Heart right ventricle (tissue), 16 donors: ENCODE results near the gene MCOLN3. TPM values are rescaled to one million over a fixed set of nuclear protein-coding genes. Genes with fewer than 3 reads are reported as not detected.

Experiments
- ATAC-seq, 8 donors: fragments of 200-7000 bp; cut with Tn5 transposase; one replicate each; pipeline ENCODE4 v1.9.1; 2020; ENCODE audit warnings: mild to moderate bottlenecking in 8 of 8, moderate library complexity in 8 of 8, moderate number of reproducible peaks in 1 of 8
- DNase-seq, 2 donors: peaks; one replicate each; pipeline ENCODE4 v3.0.0-alpha.2; 2020
- H3K27ac ChIP-seq, 10 donors: fragments of 200-600 bp; sonication (generic) in 2 of 10; one replicate each; pipeline versions ENCODE4 v1.5.0 to v1.8.0; 2020 to 2022; ENCODE audit warnings: mild to moderate bottlenecking in 3 of 10
- H3K27me3 ChIP-seq, 7 donors: fragments of 200-600 bp; one replicate each; pipeline ENCODE4 v1.8.0; 2021 to 2022; ENCODE audit warnings: mild to moderate bottlenecking in 2 of 7
- H3K36me3 ChIP-seq, 9 donors: fragments of 200-600 bp; sonication (generic) in 1 of 9; one replicate each; pipeline versions ENCODE4 v1.5.0 to v1.8.0; 2020 to 2022; ENCODE audit warnings: mild to moderate bottlenecking in 2 of 9
- H3K4me1 ChIP-seq, 9 donors: fragments of 200-600 bp; sonication (generic) in 1 of 9; one replicate each; pipeline versions ENCODE4 v1.5.0 to v1.8.0; 2020 to 2022; ENCODE audit warnings: mild to moderate bottlenecking in 4 of 9
- H3K4me3 ChIP-seq, 10 donors: fragments of 200-600 bp; sonication (generic) in 2 of 10; one replicate each; pipeline versions ENCODE4 v1.5.0 to v1.8.0; 2020 to 2022; ENCODE audit warnings: mild to moderate bottlenecking in 7 of 10, moderate library complexity in 2 of 10
- H3K9me3 ChIP-seq, 11 donors: fragments of 200-600 bp in 10 of 11; sonication (generic) in 2 of 11; one replicate each; pipeline versions ENCODE4 v1.5.0 to v1.8.0; 2013 to 2022; ENCODE audit warnings: mild to moderate bottlenecking in 2 of 11, control low read depth in 1 of 11, moderate library complexity in 1 of 11
- CTCF ChIP-seq, 9 donors: fragments of 200-600 bp; sonication (generic) in 2 of 9; IDR thresholded peaks; one replicate each; pipeline versions ENCODE4 v1.5.0 to v1.8.0; 2021 to 2022; ENCODE audit warnings: antibody characterized with exemption in 9 of 9, mild to moderate bottlenecking in 5 of 9, moderate library complexity in 1 of 9
- WGBS, 2 donors: extraction: QIAGEN DNeasy Blood & Tissue Kit; methylation state at CpG; one replicate each; pipeline ENCODE4 v1.1.7; 2013; ENCODE audit warnings: inconsistent platforms in 1 of 2; 5-methylcytosine and 5-hydroxymethylcytosine counted together
- intact Hi-C, 10 donors: fragments of 100-400 bp; cut with DNase I; formaldehyde crosslinking; loops; one replicate each; pipeline versions ENCODE4 v1.11.1 to v1.14.2; 2022
- polyA plus RNA-seq, 2 donors: library from polyadenylated mRNA; stranded (reverse); fragments of 200-250 nt; gene quantifications; one replicate each; pipeline ENCODE4 v1.2.3, GENCODE V29; 2013
- total RNA-seq, 10 donors: library from RNA; stranded (reverse); fragmentation: NEBNext Ultra II Directional in 3 of 10; extraction: Animal tissue kit (Norgen Biotek cat#: 25700) in 3 of 10; gene quantifications; one replicate each; pipeline versions ENCODE4 v1.2.1 to v1.2.4, GENCODE V29; 2021 to 2023
- donor health status: Arrhythmogenic right ventricular cardiomyopathy.
- donor health status: ischemic (EF 13 %, LVEDD 7.1; RV severe dilation, severe dysfunction).
- donor health status: healthy with polysubstance abuse.
- donor health status: DM: no; HTN: yes; CAD: no.
- donor health status: DM: no; HTN: no; CAD: no.
- donor health status: ischemic (EF 25% LVEDD 6.9; RV normal size, moderate dysfunction).
- donor health status: ischemic (EF 25% LVEDD 5.7; RV mildly dilated, moderate dysfunction).
- donor health status: healthy.
- donor health status: DM: yes; HTN: yes; CAD: no.
- donor health status: Ischemic cardiomyopathy.
- donor health status: ischemic (EF 35%, LVEDD 5.7; RV mildly dilated, moderate dysfunction).
- donor health status: nonischemic (EF 11% LVEDD 7.7; RV severe dilation, severe dysfunction).
- donor health status: DM: yes; HTN: yes; CAD: no.
- donor health status: PGD.
- donor health status: ischemic (EF 29% LVEDD 5.4; RV normal size, mild dysfunction).
- donor health status: nonischemic (EF 23%, LVEDD 6.1; RV moderate dilation, normal function).

The MCOLN3 gene
- total and polyA plus RNA-seq, 12 donors: 0.13 to 2.7 (median 0.28) TPM; not detected in 1

- 76 to 78% methylated on average over 5 of the region's 5 CpGs for WGBS, 2 donors
- ATAC-seq (peak in 6 of 8 donors; percentile 42 to 58 (median 54)), DNase-seq (no peak)
- Histone ChIP-seq H3K36me3 (no peaks in the 10 kb centered on the region), H3K27me3 (no peaks in the 10 kb centered on the region), H3K27ac (peak overlapping the region in 1 of 10 donors; percentile 40), H3K9me3 (no peaks in the 10 kb centered on the region), H3K4me1 (no peaks in the 10 kb centered on the region), H3K4me3 (no peak overlapping the region)
- intact Hi-C loops: loop anchor here in 7 of 10 donors (2.0 to 10.0 kb wide), 4 partner anchors 80 to 85 kb away; no protein-coding TSS in a partner anchor
- peak in 4 of 9 donors; percentile 7 to 39 (median 24) for TF ChIP-seq CTCF (IDR thresholded peaks at IDR 0.05)
These were observed 20.9 kb downstream of the MCOLN3 start for GRCh38 chr1:85027242-85027983.

DNA sequence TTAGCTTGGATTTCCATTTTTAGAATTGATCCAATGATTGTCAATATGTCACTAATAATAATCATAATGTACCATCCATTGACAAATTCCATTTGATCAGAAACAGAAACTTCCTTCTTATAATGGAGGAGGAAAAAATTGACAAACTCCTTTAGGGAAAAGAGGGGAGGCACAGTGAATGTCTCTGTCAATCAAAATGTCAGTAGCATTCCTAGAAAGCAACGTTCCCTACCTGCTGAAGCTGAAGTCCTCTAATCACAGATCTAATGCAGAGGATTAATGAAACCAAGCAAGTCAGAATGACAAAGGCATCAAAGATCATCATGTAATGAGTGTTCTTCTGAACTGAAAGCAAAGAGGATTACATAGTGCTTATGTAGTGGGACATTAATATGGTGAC lies 22.4 kb downstream of the MCOLN3 start:
- no peaks in the 10 kb centered on the region for H3K36me3 ChIP-seq
- no peak for TF ChIP-seq CTCF (IDR thresholded peaks at IDR 0.05)
- peaks cover 0 to 3% (median 0%) of the 10 kb centered on the region in 7 donors for H3K27me3 ChIP-seq
- ATAC-seq (no peak), DNase-seq (no peak)
- no peak overlapping the region for H3K27ac ChIP-seq
- intact Hi-C loops: loop anchor here in 7 of 10 donors (2.0 to 10.0 kb wide), 4 partner anchors 79 to 84 kb away; no protein-coding TSS in a partner anchor
- no peaks in the 10 kb centered on the region for H3K4me1 ChIP-seq
- H3K4me3 ChIP-seq: no peak overlapping the region
- 53 to 58% methylated on average over 1 of the region's 1 CpG for WGBS, 2 donors
- H3K9me3 ChIP-seq: no peaks in the 10 kb centered on the region

- no peak for TF ChIP-seq CTCF (IDR thresholded peaks at IDR 0.05)
- 87 to 92% methylated on average over 3 of the region's 3 CpGs for WGBS, 2 donors
- H3K4me3 ChIP-seq: no peak overlapping the region
- ATAC-seq: no peak
- H3K36me3 ChIP-seq: no peaks in the 10 kb centered on the region
- H3K4me1 ChIP-seq: no peaks in the 10 kb centered on the region
- no peak overlapping the region for H3K27ac ChIP-seq
- H3K9me3 ChIP-seq: no peaks in the 10 kb centered on the region
- no peak for DNase-seq
- peaks cover 0 to 3% (median 0%) of the 10 kb centered on the region in 7 donors for H3K27me3 ChIP-seq
- intact Hi-C loops: loop anchor here in 7 of 10 donors (5.0 to 10.0 kb wide), 3 partner anchors 77 to 82 kb away; no protein-coding TSS in a partner anchor
These were observed 23.6 kb downstream of the MCOLN3 start for GRCh38 chr1:85024736-85025135.

DNA sequence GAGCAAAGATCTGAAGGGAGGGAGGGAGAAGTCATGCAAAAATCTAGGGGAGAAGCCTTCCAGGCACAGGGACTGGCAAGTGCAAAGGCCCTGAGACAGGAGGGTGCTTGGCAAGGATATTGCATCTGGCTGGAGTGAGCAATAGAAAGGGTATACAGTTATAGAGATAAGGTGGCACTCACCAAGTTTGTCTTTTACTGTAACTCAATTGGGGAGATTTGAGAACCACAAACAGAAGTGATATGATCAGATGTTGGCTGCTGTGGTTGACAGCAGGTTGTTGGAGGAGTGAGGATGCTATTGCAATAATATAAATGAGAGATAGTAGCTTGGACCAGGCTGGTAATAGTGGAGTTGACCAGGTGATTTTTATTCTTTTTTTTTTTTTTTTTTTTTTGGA lies 25.6 kb downstream of the MCOLN3 start:
- H3K4me1 ChIP-seq: no peaks in the 10 kb centered on the region
- no peaks in the 10 kb centered on the region for H3K9me3 ChIP-seq
- TF ChIP-seq CTCF (IDR thresholded peaks at IDR 0.05): no peak
- H3K27ac ChIP-seq: no peak overlapping the region
- no peak overlapping the region for H3K4me3 ChIP-seq
- intact Hi-C loops: loop anchor here in 4 of 10 donors (5.0 to 10.0 kb wide), 2 partner anchors 75 to 78 kb away; no protein-coding TSS in a partner anchor
- DNase-seq (no peak), ATAC-seq (no peak)
- H3K36me3 ChIP-seq: no peaks in the 10 kb centered on the region
- H3K27me3 ChIP-seq: peaks cover 0 to 3% (median 0%) of the 10 kb centered on the region in 7 donors
